GM11168 (cell line): ENCODE data around the gene ZNF57.
"Not testable (repeated sequence)": the region's sequence is repeated elsewhere in the genome, so short reads cannot be mapped to it uniquely, and the experiment has no call there.

Experiments used
- in situ Hi-C: fragments of 300-500 bp; cut with MboI; formaldehyde crosslinking; loops from one replicate; pipeline ENCODE4 v1.12.0; 2022; ENCODE audit warnings: low sequenced_read_pairs; ENCODE audit not compliant: unreplicated experiment

The ZNF57 gene

GRCh38 chr19:2890531-2890930 lies 10.2 kb upstream of the ZNF57 start:
- in situ Hi-C loops: not testable (repeated sequence)

GRCh38 chr19:2896694-2897093 lies 4.0 kb upstream of the ZNF57 start:
- in situ Hi-C loops: no loop called here

GRCh38 chr19:2902590-2903218 lies 2.0 kb downstream of the ZNF57 start:
- in situ Hi-C loops: no loop called here

- in situ Hi-C loops: not testable (repeated sequence)
These were observed 2.6 kb downstream of the ZNF57 start for GRCh38 chr19:2903326-2903725.

GRCh38 chr19:2905918-2906519 lies 5.3 kb downstream of the ZNF57 start:
- in situ Hi-C loops: no loop called here

GRCh38 chr19:2906631-2907195 lies 6.0 kb downstream of the ZNF57 start:
- in situ Hi-C loops: no loop called here

GRCh38 chr19:2912306-2912705 lies 11.6 kb downstream of the ZNF57 start:
- in situ Hi-C loops: no loop called here

- in situ Hi-C loops: no loop called here
These were observed 16.8 kb downstream of the ZNF57 start for GRCh38 chr19:2917275-2918184.

- in situ Hi-C loops: no loop called here
These were observed 22.3 kb downstream of the ZNF57 start for GRCh38 chr19:2922987-2923386.

GRCh38 chr19:2923510-2923909 lies 22.8 kb downstream of the ZNF57 start:
- in situ Hi-C loops: no loop called here

GRCh38 chr19:2926341-2927031 lies 25.8 kb downstream of the ZNF57 start:
- in situ Hi-C loops: no loop called here

GRCh38 chr19:2927032-2927430 lies 26.3 kb downstream of the ZNF57 start:
- in situ Hi-C loops: no loop called here

- in situ Hi-C loops: no loop called here
These were observed 32.8 kb downstream of the ZNF57 start for GRCh38 chr19:2933490-2933910.

GRCh38 chr19:2935863-2936262 lies 35.1 kb downstream of the ZNF57 start:
- in situ Hi-C loops: not testable (repeated sequence)

- in situ Hi-C loops: no loop called here
These were observed 42.4 kb downstream of the ZNF57 start for GRCh38 chr19:2942928-2943640.

GRCh38 chr19:2944403-2944774 lies 43.7 kb downstream of the ZNF57 start:
- in situ Hi-C loops: no loop called here

GRCh38 chr19:2944775-2945574 lies 44.2 kb downstream of the ZNF57 start, which contains the start of gene ZNF77:
ZNF77 (minus strand) TSS chr19:2944971; CDS start chr19:2944840, 131 bp downstream.
- in situ Hi-C loops: no loop called here

- in situ Hi-C loops: no loop called here
These were observed 45.0 kb downstream of the ZNF57 start for GRCh38 chr19:2945575-2946184.
